Forelimb muscle (tissue), 1 donor: ENCODE data around the gene TPRX2. TPM values are rescaled to one million over a fixed set of nuclear protein-coding genes. Genes with fewer than 3 reads are reported as not detected.
"Not testable (repeated sequence)": the region's sequence is repeated elsewhere in the genome, so short reads cannot be mapped to it uniquely, and the experiment has no call there.

Source experiments
- DNase-seq: peaks from one replicate; pipeline ENCODE4 v3.0.0-alpha.2; 2013; ENCODE audit warnings: low read depth
- polyA plus RNA-seq: library from polyadenylated mRNA; unstranded; fragments of 120-200 nt; gene quantifications from one replicate; pipeline ENCODE4 v1.2.1, GENCODE V29; 2013; ENCODE audit not compliant: insufficient read length

TPRX2 gene, protein sequence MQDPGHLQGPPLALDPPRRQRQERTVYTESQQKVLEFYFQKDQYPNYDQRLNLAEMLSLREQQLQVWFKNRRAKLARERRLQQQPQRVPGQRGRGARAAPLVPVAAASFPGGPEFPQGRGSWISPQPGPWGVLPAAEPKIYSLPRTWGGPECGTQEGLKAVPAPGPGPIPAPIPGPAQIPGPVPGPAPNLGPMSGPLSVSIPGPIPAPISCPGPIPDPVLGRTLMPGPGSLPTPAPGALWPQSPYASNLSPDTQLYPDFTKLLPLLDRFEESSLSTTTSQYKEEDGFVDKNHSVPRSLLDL
- not detected for polyA plus RNA-seq

DNA sequence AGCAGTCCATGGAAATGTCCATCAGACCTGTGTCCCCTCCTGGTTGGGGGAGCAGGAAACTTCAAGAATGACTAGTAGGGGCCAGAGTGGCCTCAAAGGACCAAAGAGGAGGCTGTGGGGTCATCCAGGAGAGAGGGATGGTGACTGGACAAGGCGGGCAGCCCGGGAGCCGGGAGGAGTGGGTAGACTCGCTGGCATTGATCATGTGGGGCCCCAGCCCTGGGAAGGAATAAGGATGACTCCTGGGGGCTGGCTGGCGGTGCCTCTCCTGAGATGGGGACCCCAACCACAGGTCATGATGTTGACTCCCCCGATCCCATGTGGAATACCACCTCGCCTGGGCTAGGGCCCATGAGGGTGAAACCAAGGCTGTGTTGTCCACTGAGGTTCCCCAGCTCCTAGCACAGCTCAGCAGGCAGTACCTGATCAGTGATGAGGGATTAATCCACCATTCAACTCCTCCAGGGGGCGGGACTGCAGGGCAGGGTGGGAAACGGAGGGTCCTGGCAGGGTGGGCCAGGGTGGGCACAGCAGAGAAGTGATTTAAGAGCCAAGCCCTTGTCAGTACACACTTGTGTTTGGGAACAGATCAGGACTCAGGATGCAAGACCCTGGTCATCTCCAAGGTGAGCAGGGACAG lies at the start of gene TPRX2:
Gene TPRX2, plus strand, starts transcription at position 590 of the 640 bp plus-strand sequence. Its CDS starts 12 bp downstream, at position 602.
- not testable (repeated sequence) for DNase-seq

DNA sequence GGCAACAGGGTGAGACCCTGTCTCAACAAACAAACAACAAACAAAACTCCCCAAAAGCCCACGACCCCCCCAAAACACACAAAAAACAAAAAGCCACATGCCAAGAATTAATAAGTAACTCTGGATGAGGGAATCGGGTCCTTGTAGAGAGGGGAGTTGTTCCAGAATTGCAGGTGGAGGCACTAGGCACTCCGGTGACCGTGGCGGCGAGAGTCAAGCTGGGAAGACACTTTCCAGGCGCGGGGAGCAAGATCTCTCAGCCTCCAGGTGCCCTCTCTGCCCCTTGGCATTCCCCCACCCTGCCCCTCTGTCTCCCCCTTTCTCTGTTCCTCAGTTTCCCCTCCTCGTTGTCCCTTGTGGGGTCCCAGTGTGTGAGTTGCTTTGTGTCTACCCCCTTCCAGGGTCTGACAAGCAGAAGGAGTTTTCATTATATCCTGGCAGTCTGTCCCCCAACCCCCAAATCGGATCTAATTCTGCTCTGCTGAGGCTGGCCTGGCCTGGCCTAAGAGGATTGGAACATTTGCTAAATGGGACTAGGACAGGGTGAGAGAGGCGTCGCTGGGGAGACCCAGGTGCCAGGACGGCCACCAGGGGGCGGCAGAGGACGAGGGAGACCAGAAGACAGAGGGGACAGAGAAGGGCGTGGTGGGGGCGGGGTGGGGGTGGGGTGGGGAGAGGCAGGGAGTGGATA lies 45.6 kb upstream of the TPRX2 start:
- no peak for DNase-seq

DNA sequence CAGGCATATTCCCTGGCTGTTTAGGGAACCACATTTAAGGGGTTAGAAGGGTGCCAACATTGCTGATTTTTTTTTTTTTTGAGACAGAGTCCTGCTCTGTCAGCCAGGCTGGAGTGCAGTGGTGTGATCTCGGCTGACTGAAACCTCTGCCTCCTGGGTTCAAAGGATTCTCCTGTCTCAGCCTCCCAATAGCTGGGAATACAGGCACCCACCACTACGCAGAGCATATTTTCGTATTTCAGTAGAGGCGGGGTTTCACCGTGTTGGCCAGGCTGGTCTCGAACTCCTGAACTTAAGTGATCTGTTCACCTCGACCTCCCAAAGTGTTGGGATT lies 45.1 kb upstream of the TPRX2 start:
- no peak for DNase-seq

DNA sequence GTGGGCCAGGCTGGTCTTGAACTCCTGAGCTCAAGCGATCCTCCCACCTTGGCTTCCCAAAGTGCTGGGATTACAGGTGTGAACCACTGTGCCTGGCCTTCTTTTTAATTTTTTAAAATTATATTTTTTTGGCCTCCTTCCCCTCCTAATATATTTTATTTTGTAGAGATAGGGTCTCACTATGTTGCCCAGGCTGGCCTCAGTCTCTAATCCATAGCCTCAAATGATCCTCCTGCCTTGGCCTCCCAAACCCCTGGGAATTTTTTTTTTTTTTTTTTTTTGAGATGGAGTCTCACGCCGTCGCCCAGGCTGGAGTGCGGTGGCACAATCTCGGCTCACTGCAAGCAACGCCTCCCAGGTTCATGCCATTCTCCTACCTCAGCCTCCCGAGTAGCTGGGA lies 42.8 kb upstream of the TPRX2 start:
- DNase-seq, result not testable (repeated sequence)

DNA sequence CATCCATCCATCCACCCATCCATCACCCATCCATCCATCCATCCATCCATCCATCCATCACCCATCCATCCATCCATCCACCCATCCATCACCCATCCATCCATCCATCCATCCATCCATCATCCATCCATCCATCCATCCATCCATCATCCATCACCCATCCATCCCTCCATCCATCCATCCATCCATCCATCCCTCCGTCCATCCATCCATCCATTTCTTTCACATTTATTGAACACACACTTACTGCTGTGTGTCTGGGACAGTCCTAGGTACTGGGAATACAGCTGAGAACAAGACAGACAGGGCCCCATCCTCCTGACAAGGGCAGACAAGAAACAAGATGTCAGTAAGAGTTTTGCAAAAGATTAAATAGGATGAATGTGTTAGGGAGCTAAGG lies 40.8 kb upstream of the TPRX2 start:
- not testable (repeated sequence) for DNase-seq

DNA sequence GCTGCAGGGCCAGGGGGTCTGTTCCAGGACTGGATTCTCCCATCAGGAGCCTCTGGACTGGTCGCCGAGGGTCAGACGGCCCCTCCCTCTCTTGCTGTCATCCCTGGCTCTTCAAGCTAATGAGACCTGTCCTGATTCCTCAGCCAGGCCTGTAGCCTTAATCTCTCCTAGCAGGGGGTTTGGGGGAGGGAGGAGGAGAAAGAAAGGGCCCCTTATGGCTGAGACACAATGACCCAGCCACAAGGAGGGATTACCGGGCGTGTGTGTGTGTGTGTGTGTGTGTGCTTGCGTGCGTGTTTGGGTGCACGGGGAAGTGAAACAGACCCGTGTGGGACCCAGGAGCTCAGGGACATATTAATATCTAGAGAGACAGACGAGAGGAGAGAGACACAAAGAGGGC lies 39.2 kb upstream of the TPRX2 start:
- no peak for DNase-seq

DNA sequence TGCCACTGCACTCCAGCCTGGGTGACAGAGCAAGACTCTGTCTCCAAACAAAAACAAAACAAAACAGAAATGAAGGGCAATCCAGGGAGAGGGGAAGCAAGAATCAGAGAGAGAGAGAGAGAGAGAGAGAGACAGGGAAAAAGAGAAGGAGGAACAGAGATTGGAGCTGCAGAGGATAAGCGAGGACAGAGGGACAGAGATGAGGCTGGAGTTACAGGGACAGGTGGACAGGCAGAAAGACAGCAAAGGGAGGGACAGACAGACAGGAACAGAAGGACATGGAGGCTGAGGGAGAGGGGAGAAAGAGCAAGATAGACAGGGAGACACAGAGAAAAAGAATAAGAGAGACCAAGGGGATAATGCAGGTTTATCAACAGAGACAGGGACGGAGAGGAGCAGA lies 38.6 kb upstream of the TPRX2 start:
- DNase-seq, result no peak

DNA sequence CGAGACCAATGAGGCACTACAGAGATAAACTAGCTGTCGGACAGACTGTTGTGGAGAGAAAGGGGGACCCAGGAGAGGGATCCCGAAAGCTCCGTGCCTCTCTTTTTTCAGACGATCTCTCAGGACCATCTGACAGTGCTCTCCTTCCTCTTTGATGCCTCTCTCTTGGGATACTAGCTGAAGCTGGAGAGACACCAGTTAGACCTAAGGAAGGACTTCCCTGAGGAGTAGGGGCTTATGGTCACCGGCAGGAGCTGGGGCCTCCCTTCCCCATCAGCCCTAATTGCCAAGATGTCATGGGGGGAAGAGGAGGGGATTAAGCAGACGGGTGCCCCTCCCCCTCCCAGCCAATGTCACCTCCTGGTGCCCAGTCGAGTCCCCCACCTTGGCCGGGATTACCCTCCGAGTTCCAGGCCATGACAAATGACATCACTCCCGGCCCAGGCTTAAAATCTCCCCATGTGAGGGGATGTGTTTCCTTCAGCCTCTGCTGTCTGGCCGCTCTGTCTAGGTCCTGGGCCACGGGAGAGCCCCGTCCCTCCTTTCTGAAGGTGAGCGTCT lies 37.5 kb upstream of the TPRX2 start, which contains the start of gene CRX:
Gene CRX, plus strand, starts transcription at position 478 of the 561 bp plus-strand sequence. CDS start 12,507 bp downstream, outside the sequence.
- DNase-seq, result no peak

DNA sequence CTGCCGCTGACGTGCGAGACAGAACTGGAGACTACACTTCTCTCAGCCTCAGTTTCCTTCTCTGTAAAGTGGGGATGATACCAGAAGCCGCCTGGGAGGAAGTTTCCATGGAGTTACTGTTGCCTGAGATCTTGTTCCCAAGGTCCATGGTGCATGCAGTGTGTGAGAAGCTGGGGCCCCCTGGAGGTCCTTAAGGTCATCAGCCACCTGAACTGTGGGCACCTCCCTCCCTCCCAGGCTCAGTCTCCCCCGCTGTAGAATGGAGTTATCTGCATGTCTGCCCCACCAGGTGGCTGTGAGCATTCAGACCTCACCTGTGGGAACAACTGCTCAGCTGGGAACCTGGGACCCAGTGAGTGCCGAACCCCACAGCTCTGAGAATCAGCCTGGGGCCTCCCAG lies 34.6 kb upstream of the TPRX2 start:
- DNase-seq, result no peak

DNA sequence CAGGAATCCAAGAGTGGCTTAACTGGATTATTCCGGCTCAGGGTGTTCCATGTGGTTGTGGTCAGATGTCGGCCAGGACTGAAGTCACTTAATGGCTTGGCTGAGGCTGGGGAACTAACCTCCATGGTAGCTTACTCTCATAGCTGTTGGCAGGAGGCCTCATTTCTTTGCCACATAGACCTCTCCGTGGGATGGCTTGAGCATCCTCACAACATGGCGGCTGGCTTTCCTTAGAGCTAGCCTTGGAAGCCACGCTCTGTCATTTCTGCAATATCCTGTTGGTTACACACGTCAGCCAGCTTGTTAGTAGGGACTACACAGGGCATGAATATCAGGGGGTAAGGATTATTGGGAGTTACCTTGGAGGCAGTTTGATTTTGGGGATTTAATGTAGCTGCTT lies 32.2 kb upstream of the TPRX2 start:
- no peak for DNase-seq

DNA sequence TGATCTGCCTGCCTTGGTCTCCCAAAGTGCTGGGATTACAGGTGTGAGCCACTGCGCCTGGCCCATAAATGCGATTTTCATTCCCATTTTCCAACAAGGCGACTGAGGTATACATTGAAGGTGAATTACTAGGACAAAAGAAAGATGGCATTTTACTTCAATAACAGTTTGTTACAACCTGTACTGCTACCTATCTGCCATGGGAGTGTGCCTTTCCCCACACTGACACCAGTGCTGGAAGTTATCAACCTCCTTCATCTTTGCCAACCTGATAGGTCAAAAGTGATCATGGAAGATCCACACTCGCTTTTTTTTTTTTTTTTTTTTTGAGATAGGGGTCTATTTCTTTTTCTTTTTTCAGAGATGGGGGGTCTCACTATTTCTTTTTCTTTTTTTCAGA lies 26.3 kb upstream of the TPRX2 start:
- DNase-seq, result no peak

DNA sequence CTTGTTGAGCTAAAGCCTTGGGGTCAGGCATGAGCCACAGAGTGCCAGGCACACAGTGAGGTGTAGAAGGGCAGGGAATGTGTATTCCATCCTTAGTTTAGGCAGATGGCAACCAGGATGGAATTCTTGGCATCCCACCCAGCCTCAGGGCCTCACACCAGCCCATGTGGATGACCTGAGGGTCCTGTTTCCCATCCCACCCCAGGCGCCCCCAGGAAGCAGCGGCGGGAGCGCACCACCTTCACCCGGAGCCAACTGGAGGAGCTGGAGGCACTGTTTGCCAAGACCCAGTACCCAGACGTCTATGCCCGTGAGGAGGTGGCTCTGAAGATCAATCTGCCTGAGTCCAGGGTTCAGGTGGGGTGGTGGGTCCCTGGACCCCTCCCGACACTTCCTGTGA lies 23.0 kb upstream of the TPRX2 start:
- DNase-seq, result no peak

DNA sequence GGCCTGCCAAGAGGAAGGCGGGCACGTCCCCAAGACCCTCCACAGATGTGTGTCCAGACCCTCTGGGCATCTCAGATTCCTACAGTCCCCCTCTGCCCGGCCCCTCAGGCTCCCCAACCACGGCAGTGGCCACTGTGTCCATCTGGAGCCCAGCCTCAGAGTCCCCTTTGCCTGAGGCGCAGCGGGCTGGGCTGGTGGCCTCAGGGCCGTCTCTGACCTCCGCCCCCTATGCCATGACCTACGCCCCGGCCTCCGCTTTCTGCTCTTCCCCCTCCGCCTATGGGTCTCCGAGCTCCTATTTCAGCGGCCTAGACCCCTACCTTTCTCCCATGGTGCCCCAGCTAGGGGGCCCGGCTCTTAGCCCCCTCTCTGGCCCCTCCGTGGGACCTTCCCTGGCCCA lies 19.6 kb upstream of the TPRX2 start:
- DNase-seq, result no peak

DNA sequence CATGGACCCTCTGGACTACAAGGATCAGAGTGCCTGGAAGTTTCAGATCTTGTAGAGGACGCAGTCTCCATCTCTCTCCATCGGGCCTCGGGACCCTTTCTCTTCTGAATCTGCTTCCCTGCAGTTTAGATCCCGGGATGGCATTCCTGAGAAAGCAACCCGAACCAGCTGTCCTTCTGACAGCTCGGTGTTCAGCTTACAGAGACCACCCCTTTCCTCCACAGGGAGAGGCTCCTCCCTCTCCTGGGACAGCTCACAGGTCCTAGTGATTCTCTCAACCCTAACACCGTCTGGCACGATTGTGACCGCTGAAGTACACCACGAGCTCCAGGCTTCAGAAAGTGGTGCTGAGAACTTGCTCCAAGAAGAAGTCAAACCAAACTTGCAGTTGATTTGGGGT lies 19.1 kb upstream of the TPRX2 start:
- no peak for DNase-seq

DNA sequence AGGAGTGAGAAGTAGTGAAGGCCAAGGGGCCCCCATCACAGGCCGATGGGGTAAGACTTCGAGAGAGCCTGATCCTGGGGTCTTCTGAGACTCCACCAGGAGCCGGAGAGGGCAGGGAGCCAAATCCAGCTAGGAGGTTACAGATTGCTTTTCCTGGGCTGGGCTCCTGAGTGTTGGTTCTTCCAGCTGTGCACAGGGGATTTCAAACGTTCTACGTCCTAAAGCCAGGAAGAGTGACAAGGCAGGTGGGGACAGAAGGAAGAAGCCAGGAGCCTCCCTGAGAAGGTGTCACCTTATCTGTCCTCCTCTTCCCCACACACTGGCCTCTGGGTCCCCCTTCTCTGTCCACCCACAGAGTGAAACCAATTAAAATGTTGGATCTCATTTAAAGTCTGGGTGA lies 16.1 kb upstream of the TPRX2 start:
- no peak for DNase-seq

DNA sequence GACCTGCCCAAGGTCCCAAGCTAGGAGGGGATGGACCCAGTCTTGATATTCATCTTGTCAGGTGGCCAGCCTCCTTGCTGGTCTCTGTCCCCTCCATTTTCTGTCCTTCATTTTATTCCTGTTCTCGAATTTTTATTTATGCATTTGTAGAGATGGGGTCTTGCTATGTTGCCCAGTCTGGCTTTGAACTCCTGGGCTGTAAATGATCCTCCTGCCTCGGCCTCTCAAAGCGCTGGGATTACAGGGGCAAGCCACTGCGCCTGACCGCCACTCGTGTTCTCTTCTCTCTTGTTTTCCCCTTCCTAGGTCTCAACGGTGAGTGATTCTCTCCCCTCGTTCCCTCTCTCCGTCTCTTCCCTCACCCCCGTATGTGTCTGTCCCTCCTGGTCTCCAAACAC lies 10.6 kb upstream of the TPRX2 start:
- no peak for DNase-seq

DNA sequence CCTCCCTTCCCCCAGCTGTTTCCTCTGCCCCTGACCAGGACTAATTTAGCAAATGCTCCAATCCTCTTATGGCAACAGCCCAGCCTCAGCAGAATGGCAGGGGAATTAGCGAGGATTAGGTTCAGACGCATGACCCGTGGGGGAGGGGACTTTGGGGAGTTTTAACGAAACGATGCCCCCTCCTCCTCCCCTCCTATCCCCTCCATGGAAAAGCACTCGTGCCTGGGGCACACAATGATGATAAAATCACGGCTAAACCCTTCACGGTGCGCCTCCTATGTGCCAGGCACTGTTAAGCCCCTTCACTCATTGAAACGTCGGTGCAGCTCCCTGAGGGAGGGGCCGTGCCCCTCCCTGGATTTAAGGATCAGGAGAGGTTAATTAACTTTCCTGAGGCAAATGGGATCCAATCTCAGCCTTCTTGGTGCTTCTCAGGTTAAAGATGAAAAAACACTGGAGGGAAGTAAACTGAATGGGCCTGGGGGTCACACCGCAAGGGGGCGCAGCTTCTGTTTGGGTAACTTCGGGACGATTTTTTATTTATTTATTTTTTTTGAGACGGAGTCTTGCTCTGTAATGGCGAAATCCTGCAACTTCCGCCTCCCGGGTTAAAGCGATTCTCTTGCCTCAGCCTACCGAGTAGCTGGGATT lies 10.1 kb upstream of the TPRX2 start:
- no peak for DNase-seq

DNA sequence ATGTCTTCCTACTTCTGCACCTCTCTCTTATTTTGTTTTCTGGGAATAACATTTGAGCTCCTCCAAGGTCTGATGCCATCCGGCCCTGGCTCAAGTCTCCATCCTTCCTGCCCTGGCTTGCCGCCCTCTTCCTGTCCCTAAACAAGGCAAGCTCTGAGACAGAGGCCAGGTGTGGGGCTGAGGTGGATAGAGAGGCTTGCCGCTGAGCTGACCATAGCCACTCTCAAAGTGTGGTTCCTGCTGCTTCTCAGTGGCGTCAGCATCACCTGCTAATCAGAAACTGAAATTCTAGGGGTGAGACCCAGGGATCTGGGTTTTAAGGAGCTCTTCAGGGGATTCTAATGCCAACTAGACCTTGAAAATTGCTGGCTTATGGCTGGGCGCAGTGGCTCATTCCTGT lies 6.0 kb upstream of the TPRX2 start:
- DNase-seq, result no peak

DNA sequence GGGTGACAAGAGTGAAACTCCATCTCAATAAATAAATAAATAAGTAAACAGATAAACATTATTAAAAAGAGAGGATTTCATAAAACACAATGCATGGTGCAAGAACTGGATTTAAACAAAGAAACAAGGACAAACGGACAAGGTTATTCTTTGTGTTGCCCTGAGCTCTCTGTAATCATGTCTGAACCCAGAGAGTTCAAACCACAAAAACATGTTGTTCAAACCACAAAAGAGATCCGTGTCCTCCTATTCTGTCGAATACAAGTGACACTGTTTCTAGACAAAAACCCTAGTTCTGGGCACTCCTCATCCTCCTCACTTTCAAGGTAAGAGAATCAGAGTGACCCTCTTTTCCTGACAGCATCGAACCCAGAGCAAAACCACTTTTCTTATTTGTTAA lies 4.6 kb upstream of the TPRX2 start:
- no peak for DNase-seq

DNA sequence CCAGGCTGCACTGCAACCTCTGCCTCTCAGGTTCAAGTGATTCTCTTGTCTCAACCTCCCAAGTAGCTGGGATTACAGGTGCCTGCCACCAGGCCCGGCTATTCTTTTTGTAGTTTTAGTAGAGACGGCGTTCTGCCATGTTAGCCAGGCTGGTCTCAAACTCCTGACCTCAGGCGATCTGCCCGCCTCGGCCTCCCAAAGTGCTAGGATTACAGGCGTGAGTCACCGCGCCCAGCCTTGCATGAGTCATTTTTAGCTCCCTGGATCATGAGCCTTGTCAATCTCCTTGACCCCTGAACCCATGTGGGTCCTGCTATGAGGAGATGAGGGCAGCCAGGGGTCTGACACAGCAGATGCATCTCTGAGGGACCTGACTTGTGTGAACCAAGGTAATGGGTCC lies 804 bp upstream of the TPRX2 start:
- DNase-seq, result not testable (repeated sequence)

DNA sequence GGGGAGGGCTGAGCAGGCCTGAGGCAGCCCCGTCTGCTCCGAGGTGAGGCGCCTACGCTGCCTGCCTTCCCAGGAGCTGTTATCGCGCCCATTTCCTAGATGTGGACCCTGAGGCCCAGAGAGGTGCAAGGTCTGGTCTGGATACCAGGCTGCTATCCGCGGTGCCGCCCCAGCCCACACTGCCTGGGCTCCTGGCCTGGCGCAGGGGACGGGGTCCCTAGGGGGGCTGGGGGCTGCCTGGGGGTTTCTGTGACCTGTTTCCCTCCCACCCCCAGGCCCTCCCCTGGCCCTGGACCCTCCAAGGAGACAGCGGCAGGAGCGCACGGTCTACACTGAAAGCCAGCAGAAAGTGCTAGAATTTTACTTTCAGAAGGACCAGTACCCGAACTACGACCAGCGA lies 803 bp downstream of the TPRX2 start:
- DNase-seq, result not testable (repeated sequence)
